HEK293 (cell line): ENCODE results near the gene NFIC.

ENCODE experiments used
- BCL11A ChIP-seq: fragments of 450-650 bp; formaldehyde crosslinking; IDR thresholded peaks from 2 replicates; pipeline ENCODE4 v1.5.1; 2016; ENCODE audit warnings: low read depth, missing biosample characterization, missing genetic modification characterization
- KLF7 ChIP-seq: fragments of 450-650 bp; formaldehyde crosslinking; IDR thresholded peaks from 2 replicates; pipeline ENCODE4 v1.5.1; 2016; ENCODE audit warnings: missing biosample characterization, missing genetic modification characterization, borderline replicate concordance
- PATZ1 ChIP-seq: fragments of 450-650 bp; formaldehyde crosslinking; IDR thresholded peaks from 2 replicates; pipeline ENCODE4 v1.5.1; 2016; ENCODE audit warnings: missing biosample characterization, missing genetic modification characterization
- PRDM1 ChIP-seq: fragments of 450-650 bp; formaldehyde crosslinking; IDR thresholded peaks from 2 replicates; pipeline ENCODE4; 2016; ENCODE audit warnings: missing biosample characterization, missing genetic modification characterization
- ZBTB11 ChIP-seq: fragments of 450-650 bp; formaldehyde crosslinking; conservative IDR thresholded peaks from 2 replicates; pipeline ENCODE4 v1.5.1; 2016; ENCODE audit warnings: low read depth, missing biosample characterization, missing genetic modification characterization
- ZBTB7A ChIP-seq: fragments of 450-650 bp; formaldehyde crosslinking; IDR thresholded peaks from 2 replicates; pipeline ENCODE4 v1.5.1; 2016; ENCODE audit warnings: low read depth, missing biosample characterization, missing genetic modification characterization
- ZNF610 ChIP-seq: fragments of 450-650 bp; formaldehyde crosslinking; IDR thresholded peaks from 2 replicates; pipeline ENCODE4 v1.5.1; 2016; ENCODE audit warnings: missing biosample characterization, missing genetic modification characterization, borderline replicate concordance
- ZNF707 ChIP-seq: fragments of 450-650 bp; formaldehyde crosslinking; IDR thresholded peaks from 2 replicates; pipeline ENCODE4 v1.5.1; 2016; ENCODE audit warnings: missing biosample characterization, missing genetic modification characterization
- ZSCAN5A ChIP-seq: fragments of 450-650 bp; formaldehyde crosslinking; IDR thresholded peaks from 2 replicates; pipeline ENCODE4 v1.5.1; 2016; ENCODE audit warnings: missing biosample characterization, missing genetic modification characterization
- TF ChIP-seq, protein P1 (sequence below): fragments of 450-650 bp; formaldehyde crosslinking; IDR thresholded peaks from 2 replicates; pipeline ENCODE4 v1.5.1; 2016; ENCODE audit warnings: missing biosample characterization, missing genetic modification characterization
- TF ChIP-seq, protein P2 (sequence below): fragments of 450-650 bp; formaldehyde crosslinking; IDR thresholded peaks from 2 replicates; pipeline ENCODE4 v1.5.1; 2016; ENCODE audit warnings: missing biosample characterization, missing genetic modification characterization

DNA sequence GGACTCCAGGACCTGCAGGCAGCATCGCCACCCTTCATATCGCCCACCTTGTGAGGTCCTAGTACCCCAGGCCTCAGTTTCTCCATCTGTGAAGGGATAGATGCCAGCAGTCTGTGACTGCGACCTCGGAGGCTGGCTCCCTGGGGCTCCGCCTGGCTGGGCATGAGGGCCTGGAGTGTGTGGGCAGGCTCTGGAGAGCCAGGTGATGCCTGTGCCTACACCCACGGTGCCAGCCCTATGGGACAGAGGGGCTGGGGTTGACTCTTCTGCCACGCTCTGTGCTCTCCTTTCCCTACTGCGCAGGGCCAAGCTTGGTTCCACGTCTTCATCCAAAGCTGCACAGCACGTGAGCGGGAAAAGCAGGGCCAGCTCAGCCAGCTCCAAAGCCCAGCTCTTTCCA lies 26.0 kb upstream of the NFIC start:
- TF ChIP-seq, protein P1, sequence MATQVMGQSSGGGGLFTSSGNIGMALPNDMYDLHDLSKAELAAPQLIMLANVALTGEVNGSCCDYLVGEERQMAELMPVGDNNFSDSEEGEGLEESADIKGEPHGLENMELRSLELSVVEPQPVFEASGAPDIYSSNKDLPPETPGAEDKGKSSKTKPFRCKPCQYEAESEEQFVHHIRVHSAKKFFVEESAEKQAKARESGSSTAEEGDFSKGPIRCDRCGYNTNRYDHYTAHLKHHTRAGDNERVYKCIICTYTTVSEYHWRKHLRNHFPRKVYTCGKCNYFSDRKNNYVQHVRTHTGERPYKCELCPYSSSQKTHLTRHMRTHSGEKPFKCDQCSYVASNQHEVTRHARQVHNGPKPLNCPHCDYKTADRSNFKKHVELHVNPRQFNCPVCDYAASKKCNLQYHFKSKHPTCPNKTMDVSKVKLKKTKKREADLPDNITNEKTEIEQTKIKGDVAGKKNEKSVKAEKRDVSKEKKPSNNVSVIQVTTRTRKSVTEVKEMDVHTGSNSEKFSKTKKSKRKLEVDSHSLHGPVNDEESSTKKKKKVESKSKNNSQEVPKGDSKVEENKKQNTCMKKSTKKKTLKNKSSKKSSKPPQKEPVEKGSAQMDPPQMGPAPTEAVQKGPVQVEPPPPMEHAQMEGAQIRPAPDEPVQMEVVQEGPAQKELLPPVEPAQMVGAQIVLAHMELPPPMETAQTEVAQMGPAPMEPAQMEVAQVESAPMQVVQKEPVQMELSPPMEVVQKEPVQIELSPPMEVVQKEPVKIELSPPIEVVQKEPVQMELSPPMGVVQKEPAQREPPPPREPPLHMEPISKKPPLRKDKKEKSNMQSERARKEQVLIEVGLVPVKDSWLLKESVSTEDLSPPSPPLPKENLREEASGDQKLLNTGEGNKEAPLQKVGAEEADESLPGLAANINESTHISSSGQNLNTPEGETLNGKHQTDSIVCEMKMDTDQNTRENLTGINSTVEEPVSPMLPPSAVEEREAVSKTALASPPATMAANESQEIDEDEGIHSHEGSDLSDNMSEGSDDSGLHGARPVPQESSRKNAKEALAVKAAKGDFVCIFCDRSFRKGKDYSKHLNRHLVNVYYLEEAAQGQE, result no peak
- TF ChIP-seq, protein P2, sequence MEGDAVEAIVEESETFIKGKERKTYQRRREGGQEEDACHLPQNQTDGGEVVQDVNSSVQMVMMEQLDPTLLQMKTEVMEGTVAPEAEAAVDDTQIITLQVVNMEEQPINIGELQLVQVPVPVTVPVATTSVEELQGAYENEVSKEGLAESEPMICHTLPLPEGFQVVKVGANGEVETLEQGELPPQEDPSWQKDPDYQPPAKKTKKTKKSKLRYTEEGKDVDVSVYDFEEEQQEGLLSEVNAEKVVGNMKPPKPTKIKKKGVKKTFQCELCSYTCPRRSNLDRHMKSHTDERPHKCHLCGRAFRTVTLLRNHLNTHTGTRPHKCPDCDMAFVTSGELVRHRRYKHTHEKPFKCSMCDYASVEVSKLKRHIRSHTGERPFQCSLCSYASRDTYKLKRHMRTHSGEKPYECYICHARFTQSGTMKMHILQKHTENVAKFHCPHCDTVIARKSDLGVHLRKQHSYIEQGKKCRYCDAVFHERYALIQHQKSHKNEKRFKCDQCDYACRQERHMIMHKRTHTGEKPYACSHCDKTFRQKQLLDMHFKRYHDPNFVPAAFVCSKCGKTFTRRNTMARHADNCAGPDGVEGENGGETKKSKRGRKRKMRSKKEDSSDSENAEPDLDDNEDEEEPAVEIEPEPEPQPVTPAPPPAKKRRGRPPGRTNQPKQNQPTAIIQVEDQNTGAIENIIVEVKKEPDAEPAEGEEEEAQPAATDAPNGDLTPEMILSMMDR, result no peak
- TF ChIP-seq PRDM1 (no peak), ZBTB11 (tag by site-specific recombination) (no peak), ZSCAN5A (no peak), ZBTB7A (no peak), ZNF707 (tag by site-specific recombination) (no peak), PATZ1 (tag by site-specific recombination) (no peak), ZNF610 (tag by site-specific recombination) (no peak), BCL11A (tag by site-specific recombination) (no peak), KLF7 (tag by site-specific recombination) (no peak)
